Mesenchymal stem cell (in vitro differentiated cells and primary cell): Measurements from ENCODE around the gene ACSL5. TPM values are rescaled to one million over a fixed set of nuclear protein-coding genes. Genes with fewer than 3 reads are reported as not detected.

ENCODE experiments used
- DNase-seq: peaks from one replicate; pipeline ENCODE4 v3.0.0-alpha.2; 2013
- H2AFZ ChIP-seq: one replicate; pipeline ENCODE4 v1.6.1; 2013; ENCODE audit warnings: low read depth, mild to moderate bottlenecking, control low read depth, inconsistent platforms, low read length, moderate library complexity
- H2AK5ac ChIP-seq: 2 replicates; pipeline ENCODE4 v1.6.1; 2013; ENCODE audit warnings: low read length, moderate library complexity, mild to moderate bottlenecking, inconsistent platforms; ENCODE audit not compliant: severe bottlenecking
- H2BK120ac ChIP-seq: one replicate; pipeline ENCODE4 v1.6.1; 2013; ENCODE audit warnings: low read depth, mild to moderate bottlenecking, inconsistent platforms, low read length, moderate library complexity
- H2BK12ac ChIP-seq, 2 experiments: one replicate each; pipeline ENCODE4 v1.6.1; 2013; ENCODE audit warnings: inconsistent platforms in 2 of 2, low read length in 2 of 2, mild to moderate bottlenecking in 2 of 2, moderate library complexity in 2 of 2, control low read depth in 1 of 2
- H2BK15ac ChIP-seq: one replicate; pipeline ENCODE4 v1.6.1; 2013; ENCODE audit warnings: mild to moderate bottlenecking, low read depth, inconsistent platforms; ENCODE audit not compliant: poor library complexity, severe bottlenecking
- H2BK5ac ChIP-seq: 2 replicates; pipeline ENCODE4 v1.6.1; 2013; ENCODE audit warnings: low read depth, mild to moderate bottlenecking, low read length, control low read depth, inconsistent platforms; ENCODE audit not compliant: poor library complexity, severe bottlenecking
- H3K14ac ChIP-seq, 2 experiments: one replicate each; pipeline ENCODE4 v1.6.1; 2013; ENCODE audit warnings: inconsistent platforms in 2 of 2, low read length in 2 of 2, control low read depth in 1 of 2, mild to moderate bottlenecking in 1 of 2, moderate library complexity in 1 of 2
- H3K18ac ChIP-seq, 2 experiments: one replicate each; pipeline ENCODE4 v1.6.1; 2013; ENCODE audit warnings: inconsistent platforms in 2 of 2, low read length in 2 of 2, control low read depth in 1 of 2, low read depth in 1 of 2, mild to moderate bottlenecking in 1 of 2
- H3K23ac ChIP-seq, 2 experiments: one replicate each; pipeline ENCODE4 v1.6.1; 2013; ENCODE audit warnings: inconsistent platforms in 2 of 2, low read length in 2 of 2, mild to moderate bottlenecking in 2 of 2, moderate library complexity in 2 of 2, control low read depth in 1 of 2
- H3K27ac ChIP-seq: 2 replicates; pipeline ENCODE4 v1.5.1; 2013; ENCODE audit warnings: mild to moderate bottlenecking, moderate library complexity, low read length, control low read depth, inconsistent platforms; ENCODE audit not compliant: poor library complexity, severe bottlenecking
- H3K27me3 ChIP-seq, 2 experiments: 2 replicates each; pipeline versions ENCODE4 v1.6.1 to v1.7.0; 2013; ENCODE audit warnings: low read length in 2 of 2, mild to moderate bottlenecking in 2 of 2, moderate library complexity in 2 of 2, control low read depth in 1 of 2, inconsistent platforms in 1 of 2; ENCODE audit not compliant: control insufficient read depth in 1 of 2, insufficient read depth in 1 of 2
- H3K36me3 ChIP-seq, 2 experiments: 2 replicates each; pipeline versions ENCODE4 v1.6.1 to v1.7.0; 2013; ENCODE audit warnings: low read length in 2 of 2, control low read depth in 1 of 2, inconsistent platforms in 1 of 2, low read depth in 1 of 2, mild to moderate bottlenecking in 1 of 2; ENCODE audit not compliant: insufficient read depth in 2 of 2, control insufficient read depth in 1 of 2
- H3K4ac ChIP-seq, 2 experiments: one replicate each; pipeline ENCODE4 v1.6.1; 2013; ENCODE audit warnings: inconsistent platforms in 2 of 2, low read length in 2 of 2, mild to moderate bottlenecking in 2 of 2, moderate library complexity in 2 of 2, control low read depth in 1 of 2, low read depth in 1 of 2
- H3K4me1 ChIP-seq: 2 replicates; pipeline ENCODE4 v1.6.1; 2013; ENCODE audit warnings: low read depth, low read length, control low read depth; ENCODE audit not compliant: control insufficient read depth, insufficient read depth
- H3K4me2 ChIP-seq: 2 replicates; pipeline ENCODE4 v1.6.1; 2013; ENCODE audit warnings: low read length, mild to moderate bottlenecking, inconsistent platforms; ENCODE audit not compliant: poor library complexity, severe bottlenecking
- H3K4me3 ChIP-seq, 2 experiments: 2 replicates each; pipeline versions ENCODE4 v1.5.1 to v1.7.0; 2013; ENCODE audit warnings: low read length in 2 of 2, mild to moderate bottlenecking in 2 of 2, control low read depth in 1 of 2, low read depth in 1 of 2; ENCODE audit not compliant: insufficient read depth in 1 of 2
- H3K79me1 ChIP-seq: replicated peaks from 2 replicates; pipeline ENCODE4 v1.6.1; 2013; ENCODE audit warnings: mild to moderate bottlenecking, control low read depth, low read length, inconsistent platforms; ENCODE audit not compliant: poor library complexity, severe bottlenecking
- H3K9ac ChIP-seq: 2 replicates; pipeline ENCODE4 v1.7.0; 2013; ENCODE audit warnings: mild to moderate bottlenecking, low read length, moderate library complexity
- H3K9me3 ChIP-seq: 2 replicates; pipeline ENCODE4 v1.7.0; 2013; ENCODE audit warnings: mild to moderate bottlenecking, low read length; ENCODE audit not compliant: control insufficient read depth
- H4K8ac ChIP-seq: one replicate; pipeline ENCODE4 v1.6.1; 2013; ENCODE audit warnings: inconsistent platforms, mild to moderate bottlenecking, low read length, moderate library complexity
- H4K91ac ChIP-seq: one replicate; pipeline ENCODE4 v1.6.1; 2013; ENCODE audit warnings: mild to moderate bottlenecking, low read length, inconsistent platforms
- WGBS: methylation state at CpG from one replicate; pipeline ENCODE4 v1.1.7; 2013; ENCODE audit warnings: mixed read lengths; 5-methylcytosine and 5-hydroxymethylcytosine counted together
- polyA plus RNA-seq, 2 experiments: library from polyadenylated mRNA; stranded (reverse); fragments of 200-250 nt; gene quantifications; one replicate each; pipeline ENCODE4 v1.2.3, GENCODE V29; 2013

The ACSL5 gene, protein sequence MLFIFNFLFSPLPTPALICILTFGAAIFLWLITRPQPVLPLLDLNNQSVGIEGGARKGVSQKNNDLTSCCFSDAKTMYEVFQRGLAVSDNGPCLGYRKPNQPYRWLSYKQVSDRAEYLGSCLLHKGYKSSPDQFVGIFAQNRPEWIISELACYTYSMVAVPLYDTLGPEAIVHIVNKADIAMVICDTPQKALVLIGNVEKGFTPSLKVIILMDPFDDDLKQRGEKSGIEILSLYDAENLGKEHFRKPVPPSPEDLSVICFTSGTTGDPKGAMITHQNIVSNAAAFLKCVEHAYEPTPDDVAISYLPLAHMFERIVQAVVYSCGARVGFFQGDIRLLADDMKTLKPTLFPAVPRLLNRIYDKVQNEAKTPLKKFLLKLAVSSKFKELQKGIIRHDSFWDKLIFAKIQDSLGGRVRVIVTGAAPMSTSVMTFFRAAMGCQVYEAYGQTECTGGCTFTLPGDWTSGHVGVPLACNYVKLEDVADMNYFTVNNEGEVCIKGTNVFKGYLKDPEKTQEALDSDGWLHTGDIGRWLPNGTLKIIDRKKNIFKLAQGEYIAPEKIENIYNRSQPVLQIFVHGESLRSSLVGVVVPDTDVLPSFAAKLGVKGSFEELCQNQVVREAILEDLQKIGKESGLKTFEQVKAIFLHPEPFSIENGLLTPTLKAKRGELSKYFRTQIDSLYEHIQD
- 1.1 TPM for polyA plus RNA-seq (2013, experiment 1 of 2)
- polyA plus RNA-seq (2013, experiment 2 of 2), result 1.0 TPM

DNA sequence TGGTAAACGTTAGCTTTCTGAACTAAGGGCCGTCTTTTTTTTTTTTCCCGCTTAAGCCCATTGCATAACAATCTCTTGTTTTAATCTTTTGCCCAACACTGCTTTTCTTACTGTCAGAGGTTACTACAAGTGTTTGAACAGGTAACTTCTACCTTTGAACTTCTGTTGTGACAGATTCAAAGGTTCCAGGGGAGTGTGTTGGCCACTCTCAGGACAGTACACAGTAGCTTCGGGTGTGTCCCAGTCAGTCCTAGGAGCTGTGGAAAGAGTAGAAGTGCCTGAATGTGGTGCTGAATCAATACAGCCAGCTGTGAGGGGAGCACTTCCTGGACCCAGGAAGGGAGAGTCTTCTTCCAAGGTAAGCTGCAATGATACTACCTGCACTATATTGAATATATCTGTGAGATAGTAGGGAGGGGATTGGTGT, at the start of gene ACSL5:
Gene ACSL5 (plus strand): TSS at position 205 of the 427 bp plus-strand sequence. CDS start 20,831 bp downstream, outside the sequence.
- Histone ChIP-seq H3K36me3 (no peaks in the 10 kb centered on the region), H3K27ac (no peak within 1 kb of the TSS), H3K23ac (no peak within 1 kb of the TSS), H3K27me3 (no peaks in the 10 kb centered on the region), H3K79me1 (no peaks in the 10 kb centered on the region), H4K91ac (no peak within 1 kb of the TSS), H2AFZ (no peak within 1 kb of the TSS), H3K14ac (peak within 1 kb of the TSS in 1 of 2 experiments; percentile 33), H2BK15ac (no peak within 1 kb of the TSS), H2AK5ac (no peak within 1 kb of the TSS), H3K4me1 (peaks cover 13% of the 10 kb centered on the region), H4K8ac (no peak within 1 kb of the TSS), H3K9ac (no peak within 1 kb of the TSS), H2BK12ac (peak within 1 kb of the TSS in 1 of 2 experiments; percentile 27), H3K18ac (peak within 1 kb of the TSS in 1 of 2 experiments; percentile 48), H2BK5ac (no peak within 1 kb of the TSS), H3K4me3 (no peak within 1 kb of the TSS), H3K4me2 (no peak within 1 kb of the TSS), H2BK120ac (no peak within 1 kb of the TSS), H3K9me3 (no peaks in the 10 kb centered on the region), H3K4ac (no peak within 1 kb of the TSS)
- no peak for DNase-seq
- 98% methylated on average over 3 of the region's 4 CpGs for WGBS

DNA sequence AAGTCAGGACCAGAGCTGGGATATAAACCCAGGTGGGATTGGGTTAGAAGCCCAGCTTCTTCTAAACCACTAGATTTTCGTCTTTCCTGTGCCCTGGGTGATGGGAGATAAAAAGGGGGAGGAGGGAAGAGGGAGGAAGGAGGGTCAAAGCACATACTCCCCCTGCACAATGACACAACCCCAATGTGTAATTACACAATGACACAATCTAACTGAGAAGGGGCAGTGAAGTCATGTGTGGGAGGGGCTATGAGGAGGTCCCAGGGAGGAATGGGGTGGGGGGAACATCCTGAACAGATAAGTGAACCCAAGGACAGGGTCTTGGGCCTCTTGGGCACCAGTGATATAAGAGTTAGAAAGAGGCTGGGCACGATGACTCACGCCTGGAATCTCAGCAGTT, 46.2 kb upstream of the ACSL5 start:
- no peak overlapping the region for H3K4me2 ChIP-seq
- DNase-seq, result no peak
- no peaks in the 10 kb centered on the region for H3K9me3 ChIP-seq
- no peaks in the 10 kb centered on the region for H3K36me3 ChIP-seq
- no peak overlapping the region for H3K23ac ChIP-seq
- no peaks in the 10 kb centered on the region for H3K79me1 ChIP-seq
- H4K8ac ChIP-seq, result no peak overlapping the region
- H2AFZ ChIP-seq, result no peak overlapping the region
- H3K4me1 ChIP-seq, result no peaks in the 10 kb centered on the region
- H2BK5ac ChIP-seq, result no peak overlapping the region
- no peak overlapping the region for H3K4me3 ChIP-seq
- no peaks in the 10 kb centered on the region for H3K27me3 ChIP-seq
- no peak overlapping the region for H3K14ac ChIP-seq
- H2BK120ac ChIP-seq, result no peak overlapping the region
- no peak overlapping the region for H3K4ac ChIP-seq
- H3K9ac ChIP-seq, result no peak overlapping the region
- no peak overlapping the region for H2BK15ac ChIP-seq
- no peak overlapping the region for H3K18ac ChIP-seq
- H3K27ac ChIP-seq, result no peak overlapping the region
- 93% methylated on average over 2 of the region's 3 CpGs for WGBS
- no peak overlapping the region for H4K91ac ChIP-seq
- no peak overlapping the region for H2BK12ac ChIP-seq
- H2AK5ac ChIP-seq, result no peak overlapping the region

DNA sequence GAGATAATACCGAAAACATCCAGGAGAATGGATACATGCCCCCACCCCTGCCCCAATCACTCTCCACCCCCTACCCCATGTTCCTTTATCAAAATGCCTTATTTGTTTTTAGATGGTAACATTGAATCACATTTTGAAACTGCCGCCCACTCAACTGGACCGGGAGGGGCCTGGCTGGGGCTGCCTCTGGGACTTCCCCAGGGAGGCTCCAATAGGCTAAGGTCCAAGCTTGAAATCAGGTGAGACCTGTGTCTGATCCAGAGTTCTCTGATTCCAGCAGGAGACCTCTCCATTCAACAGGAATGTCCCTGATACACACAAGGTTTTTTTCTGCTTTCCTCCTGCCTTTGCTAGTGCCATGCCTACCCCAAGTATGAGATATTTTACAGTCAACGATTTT, 43.8 kb upstream of the ACSL5 start:
- H3K18ac ChIP-seq, result no peak overlapping the region
- no peak overlapping the region for H2AFZ ChIP-seq
- H4K91ac ChIP-seq, result no peak overlapping the region
- no peak overlapping the region for H2AK5ac ChIP-seq
- no peak overlapping the region for H2BK12ac ChIP-seq
- no peaks in the 10 kb centered on the region for H3K9me3 ChIP-seq
- H3K4ac ChIP-seq, result no peak overlapping the region
- no peak overlapping the region for H3K14ac ChIP-seq
- H3K4me1 ChIP-seq, result no peaks in the 10 kb centered on the region
- H3K23ac ChIP-seq, result no peak overlapping the region
- no peak overlapping the region for H2BK5ac ChIP-seq
- H3K4me3 ChIP-seq, result no peak overlapping the region
- H3K27ac ChIP-seq, result no peak overlapping the region
- no peak overlapping the region for H2BK15ac ChIP-seq
- H3K36me3 ChIP-seq, result no peaks in the 10 kb centered on the region
- H3K27me3 ChIP-seq, result peaks cover 5% of the 10 kb centered on the region in 2 experiments
- no peak overlapping the region for H3K4me2 ChIP-seq
- H3K9ac ChIP-seq, result no peak overlapping the region
- DNase-seq, result no peak
- H2BK120ac ChIP-seq, result no peak overlapping the region
- no peak overlapping the region for H4K8ac ChIP-seq
- no peaks in the 10 kb centered on the region for H3K79me1 ChIP-seq
- WGBS, result 86% methylated on average over 3 of the region's 4 CpGs

DNA sequence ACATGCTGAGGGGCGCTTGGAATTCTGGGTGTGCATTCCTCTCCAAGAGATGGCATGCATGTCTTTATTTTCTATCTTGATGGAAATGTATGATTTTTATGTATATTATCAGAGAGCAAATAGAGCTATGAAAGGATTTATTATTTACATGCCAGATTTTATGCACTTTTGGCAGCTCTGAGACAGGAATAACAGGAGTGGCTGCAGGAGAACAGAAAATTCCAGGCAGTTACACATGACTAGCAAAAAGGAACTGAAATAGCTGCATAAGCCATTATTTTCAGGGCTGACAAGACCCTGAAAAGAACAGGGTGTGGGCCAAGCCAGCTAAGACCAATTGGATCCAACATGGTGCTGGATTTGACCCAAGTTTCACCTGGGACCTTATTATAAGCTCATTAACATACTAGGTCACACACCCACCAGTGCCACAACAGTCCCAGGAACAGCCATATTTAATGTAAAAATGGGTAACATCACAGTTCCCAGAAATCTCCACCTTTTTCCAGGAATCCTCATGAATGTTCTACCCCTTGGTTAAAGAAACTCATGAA, 43.2 kb upstream of the ACSL5 start:
- no peak overlapping the region for H3K27ac ChIP-seq
- no peaks in the 10 kb centered on the region for H3K36me3 ChIP-seq
- no peak overlapping the region for H3K4ac ChIP-seq
- H4K8ac ChIP-seq, result no peak overlapping the region
- H3K79me1 ChIP-seq, result no peaks in the 10 kb centered on the region
- no peak overlapping the region for H2BK15ac ChIP-seq
- H3K4me2 ChIP-seq, result no peak overlapping the region
- H4K91ac ChIP-seq, result no peak overlapping the region
- no peak overlapping the region for H3K18ac ChIP-seq
- no peak overlapping the region for H2BK120ac ChIP-seq
- H2BK5ac ChIP-seq, result no peak overlapping the region
- no peak overlapping the region for H3K4me3 ChIP-seq
- H2AFZ ChIP-seq, result no peak overlapping the region
- H3K9me3 ChIP-seq, result no peaks in the 10 kb centered on the region
- no peaks in the 10 kb centered on the region for H3K4me1 ChIP-seq
- no peak overlapping the region for H3K14ac ChIP-seq
- no peak overlapping the region for H3K9ac ChIP-seq
- H2BK12ac ChIP-seq, result no peak overlapping the region
- H3K23ac ChIP-seq, result no peak overlapping the region
- H3K27me3 ChIP-seq, result peaks cover 5% of the 10 kb centered on the region in 2 experiments
- no peak overlapping the region for H2AK5ac ChIP-seq
- DNase-seq, result no peak
- WGBS, result 75% methylated on average over 1 of the region's 1 CpG
